GM18508 (cell line): ENCODE data around the gene CES4A.
A peak's percentile ranks its signal among the peaks of the same experiment; 100 is the strongest.

Source experiments
- ATAC-seq: cut with Tn5 transposase; IDR thresholded peaks from one replicate; pipeline ENCODE4 v1.9.1; 2021; ENCODE audit warnings: moderate number of reproducible peaks; ENCODE audit not compliant: insufficient read depth, unreplicated experiment

The CES4A gene

DNA sequence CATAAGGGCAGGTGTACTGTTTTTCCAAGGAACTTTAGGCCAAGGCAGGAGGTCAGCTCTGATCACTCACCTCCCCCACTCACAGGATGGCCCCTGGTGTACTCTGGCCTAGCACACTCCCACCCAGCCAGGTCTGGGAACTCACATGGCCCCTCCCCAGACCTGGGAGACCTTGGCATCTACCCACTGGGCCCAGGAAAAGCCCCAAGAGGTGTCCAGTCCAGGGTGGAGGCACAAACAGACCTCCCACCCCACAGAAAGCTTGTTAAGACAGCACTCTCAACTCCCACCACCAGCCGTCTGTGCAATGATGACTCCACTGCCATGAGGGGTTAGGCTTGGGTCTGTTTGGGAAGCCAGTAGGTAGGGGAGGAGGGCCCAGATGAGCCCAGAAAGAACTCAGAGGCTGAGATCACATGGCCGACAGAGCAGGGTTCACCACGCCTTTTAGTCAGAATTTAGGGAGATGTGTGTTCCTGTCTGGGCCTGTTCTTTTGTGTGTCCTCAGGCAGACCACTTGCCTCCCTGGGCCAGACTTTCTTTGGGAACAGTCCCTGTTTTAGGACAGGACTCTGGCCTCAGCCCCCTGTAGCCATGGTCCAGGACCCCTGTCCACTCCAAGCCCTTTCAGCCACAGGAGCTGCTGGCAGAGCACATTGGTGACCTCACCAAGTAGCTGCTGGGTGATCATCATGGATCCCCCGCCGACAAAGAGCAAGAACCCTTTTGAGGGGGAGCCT lies 28.5 kb downstream of the CES4A start:
- no peak for ATAC-seq

DNA sequence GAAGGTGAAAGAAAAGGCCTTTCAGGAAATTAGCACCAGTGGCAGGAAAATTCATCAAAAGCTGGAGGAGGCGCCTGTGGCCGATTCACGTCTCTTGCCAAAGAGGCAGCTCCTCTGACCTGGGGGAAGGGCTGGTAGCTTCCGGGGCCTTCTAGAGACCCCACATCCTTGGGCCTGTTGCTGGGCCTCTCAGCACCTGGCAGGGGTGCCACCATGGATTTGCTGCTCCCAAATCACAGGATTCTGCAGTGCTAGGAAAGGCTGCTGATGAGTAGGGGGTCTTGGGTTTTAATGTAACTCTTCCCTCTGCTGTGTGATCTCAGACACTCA lies 29.0 kb downstream of the CES4A start:
- no peak for ATAC-seq

DNA sequence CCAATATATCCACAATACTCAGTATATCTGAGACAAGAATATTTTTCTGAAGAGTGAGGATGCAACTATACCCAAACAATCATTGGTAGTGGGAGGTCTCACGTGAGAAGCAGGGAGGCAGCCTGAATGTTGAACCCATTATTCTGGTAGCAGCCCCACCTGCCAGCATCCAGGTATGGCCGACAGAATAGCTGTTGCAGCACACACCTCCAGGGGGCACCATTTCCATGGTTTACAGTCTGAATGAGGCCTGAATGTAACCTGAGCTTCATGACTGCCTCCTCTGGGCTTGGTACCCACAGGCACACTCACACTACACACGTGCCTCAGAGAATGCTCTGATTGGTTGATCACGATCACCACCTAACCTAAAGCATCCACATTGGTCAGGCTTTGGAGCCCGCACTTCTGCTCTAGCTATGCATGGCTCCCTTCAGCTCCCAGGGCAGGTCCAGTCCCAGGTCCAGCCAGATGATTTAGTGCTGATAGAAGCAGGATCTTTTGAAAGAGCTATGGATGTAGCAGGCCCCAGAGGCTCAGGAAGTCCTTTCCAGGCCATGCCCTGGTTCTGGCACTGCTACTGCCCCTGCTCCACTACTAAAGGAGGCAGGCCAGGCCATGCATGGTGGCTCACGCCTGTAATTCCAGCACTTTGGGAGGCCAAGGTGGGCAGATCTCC lies 29.6 kb downstream of the CES4A start:
- peak; percentile 93 for ATAC-seq

DNA sequence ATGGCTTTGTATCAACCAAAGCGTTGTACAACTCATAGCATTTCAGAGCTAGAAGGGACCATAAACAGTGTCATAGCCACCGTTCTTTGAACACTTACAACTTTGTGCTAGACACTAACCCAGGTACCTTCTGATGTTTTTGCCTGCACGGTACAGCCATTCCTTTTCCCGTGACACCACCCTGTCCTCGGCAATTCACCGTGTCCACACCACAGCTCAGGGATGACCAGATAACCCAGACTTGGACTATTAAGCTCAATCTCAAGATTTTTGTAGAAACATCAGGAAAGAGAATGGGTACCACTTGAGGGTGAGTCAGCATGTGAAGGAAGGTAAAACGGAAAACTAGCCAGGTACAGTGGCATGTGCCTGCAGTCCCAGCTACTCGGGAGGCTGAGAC lies 30.8 kb downstream of the CES4A start:
- no peak for ATAC-seq

DNA sequence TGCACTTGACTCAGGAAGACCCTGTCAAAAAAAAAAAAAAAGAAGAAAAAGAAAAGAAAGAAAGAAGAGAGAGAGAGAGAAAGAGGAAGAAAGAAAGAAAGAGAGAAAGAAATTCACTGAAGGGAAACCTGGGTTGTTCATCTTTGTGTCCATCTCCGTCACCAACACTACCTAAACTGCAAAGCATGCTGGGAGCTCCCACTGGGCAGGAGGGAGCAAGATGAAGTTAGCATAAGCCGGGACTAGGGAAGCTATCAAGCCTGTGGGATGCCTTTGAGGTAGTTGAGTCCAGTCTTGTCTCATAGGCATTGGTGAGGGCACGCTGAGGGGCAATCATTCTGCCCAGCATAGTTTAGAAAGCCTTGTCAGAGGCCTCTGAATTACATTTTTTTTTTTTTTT lies 32.9 kb downstream of the CES4A start:
- ATAC-seq, result no peak

DNA sequence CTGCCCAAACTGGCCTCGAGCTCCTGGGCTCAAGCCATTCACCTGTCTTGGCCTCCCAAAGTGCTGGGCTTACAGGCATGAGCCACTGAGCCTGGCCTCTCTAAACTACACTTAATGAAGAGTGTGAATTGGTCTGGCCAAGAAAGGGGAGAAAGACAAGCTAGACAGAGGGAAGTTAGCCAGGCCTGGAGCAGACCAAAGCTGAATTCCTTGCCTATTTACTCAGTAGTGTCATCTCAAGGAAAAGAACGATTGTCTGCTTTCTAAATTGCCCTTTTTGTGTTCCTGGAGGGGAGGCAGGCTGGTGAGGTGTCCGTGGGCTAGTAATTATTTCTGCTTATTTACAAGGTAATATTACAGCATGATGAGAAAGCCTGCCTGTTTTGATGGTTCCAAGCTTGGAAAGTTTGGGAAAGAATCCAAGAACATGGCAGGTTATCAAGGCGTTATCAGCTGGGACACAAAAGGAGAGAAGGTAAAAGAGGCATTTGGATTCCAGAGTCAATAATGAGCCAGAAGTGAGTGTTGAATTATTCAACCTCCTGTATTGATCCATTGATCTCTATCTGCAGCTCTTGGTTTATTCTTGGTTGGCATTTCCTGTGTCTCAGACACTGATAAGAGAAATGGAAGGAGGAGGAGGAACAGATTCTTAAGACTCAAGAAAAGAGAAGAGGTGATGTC lies 34.3 kb downstream of the CES4A start:
- no peak for ATAC-seq

DNA sequence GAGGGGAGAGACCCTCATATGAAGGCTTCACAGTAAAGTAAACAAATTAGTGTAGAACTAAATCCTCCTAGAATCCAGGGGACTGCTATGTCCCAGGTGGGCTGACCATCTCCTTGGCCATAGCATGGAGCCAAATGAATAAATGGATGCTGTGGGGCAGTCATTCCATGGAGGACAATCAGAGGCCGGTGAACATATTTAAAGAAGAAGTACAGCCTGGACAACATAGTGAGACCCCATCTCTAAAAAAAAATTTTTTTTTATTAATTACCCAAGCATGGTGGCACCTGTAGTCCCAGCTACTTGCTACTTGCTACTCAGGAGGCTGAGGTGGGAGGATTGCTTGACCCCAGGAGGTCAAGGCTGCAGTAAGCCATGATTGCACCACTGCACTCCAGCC lies 35.3 kb downstream of the CES4A start:
- no peak for ATAC-seq

DNA sequence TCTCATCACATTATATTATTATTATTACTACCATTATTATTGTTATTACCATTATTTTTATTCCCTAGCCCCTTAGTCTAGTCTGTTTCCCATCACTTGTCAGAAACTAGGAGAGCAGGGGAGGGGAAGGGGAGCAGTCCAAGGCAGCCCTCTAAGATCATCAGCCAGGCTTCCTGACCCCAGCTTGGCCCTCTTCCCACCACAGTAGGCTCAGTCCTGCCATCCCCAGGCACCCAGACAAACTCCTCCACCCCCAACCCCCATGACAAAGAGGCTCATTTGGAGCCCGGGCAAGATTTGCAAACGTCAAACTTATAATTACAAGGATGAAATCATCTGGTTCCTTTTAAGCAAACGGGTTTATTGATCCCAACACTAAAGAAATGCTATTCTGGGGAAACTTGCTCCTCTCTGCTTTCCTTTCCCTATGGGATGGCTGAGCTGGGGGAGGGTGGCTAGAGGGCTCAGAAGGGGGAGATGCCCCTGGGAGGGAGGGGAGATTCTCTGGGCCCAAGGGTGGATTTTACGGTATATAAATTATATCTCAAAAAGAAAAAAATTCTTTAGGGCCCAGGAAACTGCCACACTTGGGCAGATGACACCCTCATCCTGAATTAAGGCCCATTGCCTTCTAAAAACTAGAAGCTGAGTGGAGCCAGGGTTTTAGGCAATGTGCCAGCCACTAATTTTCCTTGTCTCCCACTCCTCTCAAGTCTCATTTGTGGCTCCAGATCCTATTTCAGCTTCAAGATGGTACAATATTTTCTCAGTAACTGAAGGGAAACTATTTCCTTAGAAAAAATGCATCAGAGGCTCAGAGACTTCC lies 36.2 kb downstream of the CES4A start:
- no peak for ATAC-seq

DNA sequence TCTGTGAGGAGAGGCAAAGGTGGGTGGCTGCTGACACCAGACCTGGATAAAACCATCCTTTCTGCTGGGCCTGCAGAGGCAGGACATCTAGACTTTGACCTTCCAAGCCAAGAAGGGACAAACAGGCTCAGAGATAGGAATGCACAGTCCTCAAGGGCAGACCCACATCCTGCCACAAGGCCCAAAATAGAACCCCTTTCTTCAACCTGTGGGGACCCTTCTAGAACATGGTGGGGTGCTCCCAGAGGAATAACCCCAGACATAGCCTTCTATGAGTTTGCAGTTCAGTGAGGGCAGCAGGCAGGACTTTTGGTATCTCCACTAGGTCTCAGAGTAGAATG lies 36.8 kb downstream of the CES4A start:
- ATAC-seq, result no peak

DNA sequence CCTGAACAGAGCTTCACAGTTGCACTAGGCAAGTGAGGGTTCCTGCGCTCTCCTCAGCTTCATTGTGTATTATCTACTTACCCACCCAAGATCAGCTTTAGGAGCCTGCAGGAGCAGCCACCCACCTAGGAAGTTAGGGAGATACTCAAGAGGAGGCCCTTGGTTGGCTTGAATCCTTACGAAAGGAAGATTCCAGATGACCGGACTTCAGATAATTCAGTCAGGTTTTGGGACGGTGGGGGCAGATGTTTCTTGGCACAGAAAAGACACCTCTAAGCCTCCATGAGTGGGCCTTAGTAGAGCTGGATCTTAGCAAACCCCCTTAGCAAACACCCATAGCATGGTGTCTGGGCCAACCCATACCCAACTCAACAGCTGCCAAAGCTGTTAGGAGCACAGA lies 38.2 kb downstream of the CES4A start:
- no peak for ATAC-seq

DNA sequence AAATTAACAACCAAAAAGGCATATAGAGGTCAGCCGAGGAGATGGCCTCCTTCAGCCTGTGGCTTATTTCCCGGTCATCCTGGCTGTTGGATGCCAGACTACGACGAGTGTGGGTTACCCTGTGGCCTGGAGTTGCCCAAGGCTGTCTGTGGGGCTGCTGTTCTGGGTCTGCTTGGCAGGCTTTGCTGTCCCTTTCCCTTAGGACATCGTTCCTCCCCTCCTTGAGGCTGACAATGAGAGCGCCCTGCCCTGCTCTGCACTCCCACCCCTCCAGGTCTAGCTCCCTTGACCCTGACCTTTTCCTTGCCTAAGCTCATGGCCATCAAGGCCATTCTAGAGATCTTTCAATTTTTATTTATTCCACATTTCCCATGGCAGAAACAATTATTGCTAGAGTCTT lies 38.7 kb downstream of the CES4A start:
- ATAC-seq, result no peak

DNA sequence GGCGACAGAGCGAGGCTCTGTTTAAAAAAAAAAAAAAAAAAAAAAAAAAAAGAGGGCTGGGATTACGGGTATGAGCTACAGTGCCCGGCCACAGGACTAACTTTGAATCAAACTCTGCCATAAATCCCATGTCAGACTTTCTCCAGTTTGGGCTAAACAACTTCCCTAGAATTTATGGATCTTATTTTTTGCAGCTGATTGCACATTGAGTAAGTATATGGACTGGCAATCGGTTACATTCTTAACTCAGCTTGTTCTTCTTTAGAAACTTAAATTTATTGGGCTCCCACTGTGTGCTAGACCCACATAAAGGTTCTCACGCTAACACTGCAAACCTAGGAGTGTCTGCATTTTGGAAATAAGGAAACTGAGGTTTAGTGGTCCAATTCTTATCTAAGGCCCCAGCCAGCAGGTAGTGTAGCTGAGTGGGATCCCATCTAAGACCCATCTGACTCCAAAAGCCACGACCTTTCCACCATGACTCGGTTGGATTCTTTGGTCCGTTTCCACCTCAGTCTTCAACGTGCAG lies 39.8 kb downstream of the CES4A start:
- no peak for ATAC-seq

DNA sequence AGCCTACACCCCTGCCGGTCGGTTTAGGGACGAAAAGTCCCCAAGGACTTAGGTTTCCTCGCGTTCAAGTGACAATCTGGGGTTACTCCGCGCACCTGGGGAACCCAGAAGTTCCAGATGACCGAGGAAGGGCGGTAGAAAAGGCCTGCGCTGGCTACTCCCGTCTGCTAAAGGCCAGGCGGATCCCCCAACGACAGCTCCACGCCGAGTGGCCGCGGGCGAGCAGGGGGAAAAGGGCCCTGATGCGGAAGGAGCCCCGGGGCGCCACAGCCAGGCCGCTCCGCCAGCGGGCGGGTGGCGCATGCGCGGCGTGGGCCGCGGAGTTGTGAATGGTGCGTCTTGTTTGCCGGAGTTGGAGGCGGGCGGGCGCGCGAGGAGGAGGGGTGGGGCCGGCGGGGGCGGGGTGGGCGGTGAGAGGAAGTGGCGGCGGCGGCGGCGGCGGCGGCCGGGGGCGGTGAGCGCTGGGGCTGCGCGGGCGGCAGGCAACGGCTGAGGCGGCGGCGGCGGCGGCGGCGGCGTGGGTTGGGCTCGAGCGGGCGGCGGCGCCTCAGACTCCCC lies 40.4 kb downstream of the CES4A start, which contains the start of gene CBFB:
CBFB (plus strand) TSS at position 454 of the 558 bp plus-strand sequence. CDS start 259 bp downstream, outside the sequence.
- no peak for ATAC-seq

DNA sequence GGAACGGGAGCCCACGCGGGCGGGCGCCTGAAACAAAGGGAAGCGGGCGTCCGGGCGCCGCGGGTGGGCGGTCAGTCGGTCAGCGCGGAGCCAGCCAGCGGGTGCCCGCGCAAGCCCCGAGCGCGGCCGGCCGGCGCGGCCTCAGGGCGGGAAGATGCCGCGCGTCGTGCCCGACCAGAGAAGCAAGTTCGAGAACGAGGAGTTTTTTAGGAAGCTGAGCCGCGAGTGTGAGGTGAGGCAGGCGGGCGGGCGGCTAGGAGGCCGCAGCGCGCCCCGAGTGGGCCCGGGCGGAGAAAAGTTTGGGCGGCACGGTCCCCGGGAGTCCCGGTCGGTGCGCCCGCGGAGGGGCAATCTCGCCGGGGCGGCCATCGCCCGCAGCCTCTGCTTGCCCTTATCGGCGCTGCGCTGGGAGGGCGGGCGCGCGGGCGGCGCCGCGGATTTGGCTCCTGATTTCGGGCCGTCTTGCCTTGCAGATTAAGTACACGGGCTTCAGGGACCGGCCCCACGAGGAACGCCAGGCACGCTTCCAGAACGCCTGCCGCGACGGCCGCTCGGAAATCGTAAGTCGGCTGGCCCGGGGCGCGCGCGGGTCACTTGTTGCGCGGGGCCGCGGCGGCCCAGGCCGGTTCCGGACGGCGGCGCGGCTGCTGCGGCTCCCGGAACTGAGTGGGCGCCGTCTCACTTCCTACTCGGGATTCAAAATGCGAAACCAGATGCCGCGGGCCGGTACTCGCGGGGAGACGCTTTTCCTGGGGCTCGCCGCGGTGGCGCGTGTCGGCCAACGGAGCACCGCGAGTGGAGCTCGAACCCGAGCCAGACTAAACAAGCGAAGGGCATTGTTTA lies 41.1 kb downstream of the CES4A start:
- no peak for ATAC-seq

DNA sequence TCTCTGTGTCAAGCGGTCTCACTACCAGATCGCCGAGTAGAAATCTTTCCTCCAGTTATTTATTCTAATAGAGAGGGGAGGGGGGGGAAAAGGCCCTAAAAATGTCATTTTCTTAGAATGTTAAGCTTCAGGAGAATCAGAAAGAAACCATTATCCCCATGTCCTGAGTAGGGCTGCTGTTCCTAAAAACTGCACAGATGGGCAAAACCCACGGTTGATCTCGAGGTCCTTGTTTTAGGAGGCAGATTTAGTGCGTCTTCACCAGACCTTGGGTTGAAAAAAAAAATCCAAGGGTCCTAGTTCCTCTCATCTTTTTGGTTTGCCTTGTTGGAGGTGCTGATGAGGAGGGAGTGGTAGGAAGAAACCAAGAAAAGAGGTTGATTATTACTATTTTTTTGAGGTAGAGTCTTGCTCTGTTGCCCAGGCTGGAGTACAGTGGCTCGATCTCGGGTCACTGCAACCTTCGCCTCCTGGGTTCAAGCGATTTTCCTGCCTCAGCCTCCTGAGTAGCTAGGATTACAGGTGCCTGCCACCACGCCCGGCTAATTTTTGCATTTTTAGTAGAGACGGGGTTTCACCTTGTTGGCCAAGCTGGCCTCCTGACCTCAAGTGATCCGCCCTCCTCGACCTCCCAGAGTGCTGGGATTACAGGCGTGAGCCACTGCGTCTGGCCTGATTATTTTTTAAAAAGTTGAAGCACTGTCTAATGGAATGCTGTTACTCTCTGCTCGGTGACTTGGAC lies 42.0 kb downstream of the CES4A start:
- no peak for ATAC-seq

DNA sequence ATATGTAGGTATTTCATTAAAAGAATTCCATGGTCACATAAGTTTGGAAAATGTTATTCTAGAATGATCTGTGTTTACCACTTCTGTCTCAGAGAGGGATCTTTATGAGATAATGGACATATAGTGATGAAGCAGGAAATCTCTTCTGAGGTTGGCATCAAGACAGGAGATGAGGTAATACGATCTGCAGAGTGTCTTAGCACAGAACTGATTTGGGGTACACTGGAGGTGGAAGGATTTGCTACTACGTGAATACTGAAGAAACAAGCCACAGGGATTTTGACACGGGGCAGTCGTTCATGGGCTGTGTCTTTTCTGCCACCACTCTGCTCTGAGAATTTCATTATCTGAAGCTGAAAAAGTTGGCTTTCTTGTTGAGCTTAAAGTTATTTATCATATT lies 46.1 kb downstream of the CES4A start:
- ATAC-seq, result no peak

DNA sequence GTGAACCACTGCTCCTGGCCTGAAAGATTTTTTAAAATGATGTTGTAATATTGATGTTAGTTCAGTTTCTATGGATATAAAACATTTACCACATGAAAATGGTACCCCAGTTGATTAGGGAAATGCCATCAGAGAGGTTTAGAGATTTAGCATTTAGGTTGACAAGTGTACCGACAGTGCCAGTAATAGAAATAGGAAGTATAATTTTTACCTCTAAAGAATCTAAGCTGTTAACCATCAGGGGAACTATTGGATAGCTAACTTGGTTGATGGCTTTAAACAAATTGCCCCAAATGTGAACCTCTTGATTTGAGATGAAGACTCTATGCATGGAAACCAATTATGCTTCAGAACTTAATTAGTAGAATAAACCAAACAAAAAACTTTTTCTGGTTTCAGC lies 47.0 kb downstream of the CES4A start:
- ATAC-seq, result no peak

DNA sequence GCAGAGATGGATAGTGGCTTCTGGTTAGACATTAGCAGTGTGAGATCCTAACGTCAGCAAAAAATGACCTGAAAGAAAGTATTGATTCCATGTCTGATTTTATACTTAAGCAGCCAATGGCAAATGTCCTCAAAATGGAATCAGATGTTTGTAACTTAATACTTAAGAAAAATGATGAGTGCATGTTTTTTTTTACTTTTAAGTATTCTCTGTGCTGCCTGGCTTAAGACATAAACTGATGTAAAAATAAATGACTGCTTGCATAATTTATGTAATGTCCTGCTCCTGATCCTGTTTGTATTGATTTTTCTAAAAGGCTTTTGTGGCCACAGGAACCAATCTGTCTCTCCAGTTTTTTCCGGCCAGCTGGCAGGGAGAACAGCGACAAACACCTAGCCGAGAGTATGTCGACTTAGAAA lies 47.9 kb downstream of the CES4A start:
- ATAC-seq, result no peak
